NCI-H69 (cell line): ENCODE results near the gene KIF20B.
A peak's percentile ranks its signal among the peaks of the same experiment; 100 is the strongest.
"Not testable (repeated sequence)": the region's sequence is repeated elsewhere in the genome, so short reads cannot be mapped to it uniquely, and the experiment has no call there.

Source experiments
- DNase-seq: peaks from one replicate; lab custom pipeline; 2025; lab: John Stamatoyannopoulos, UW

The KIF20B gene

DNA sequence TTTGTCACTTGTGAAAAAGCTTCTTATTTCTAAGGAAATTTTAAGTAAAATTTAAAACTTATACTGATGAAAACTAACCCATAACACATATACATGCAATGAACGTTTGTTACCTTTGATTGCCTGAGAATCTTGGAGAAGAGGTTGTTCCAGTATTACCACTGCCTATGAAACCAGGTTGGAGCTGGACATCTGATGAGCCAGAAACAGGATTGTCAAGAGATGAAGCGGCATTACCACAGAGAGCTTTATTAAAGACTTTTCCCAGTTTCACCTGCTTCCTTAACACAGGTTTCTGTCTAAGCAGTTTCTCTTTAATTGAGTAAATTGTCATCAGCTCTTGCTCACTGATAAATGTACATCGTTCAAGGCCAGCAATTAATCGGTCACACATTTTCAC, 9.0 kb upstream of the KIF20B start:
- DNase-seq = no peak

DNA sequence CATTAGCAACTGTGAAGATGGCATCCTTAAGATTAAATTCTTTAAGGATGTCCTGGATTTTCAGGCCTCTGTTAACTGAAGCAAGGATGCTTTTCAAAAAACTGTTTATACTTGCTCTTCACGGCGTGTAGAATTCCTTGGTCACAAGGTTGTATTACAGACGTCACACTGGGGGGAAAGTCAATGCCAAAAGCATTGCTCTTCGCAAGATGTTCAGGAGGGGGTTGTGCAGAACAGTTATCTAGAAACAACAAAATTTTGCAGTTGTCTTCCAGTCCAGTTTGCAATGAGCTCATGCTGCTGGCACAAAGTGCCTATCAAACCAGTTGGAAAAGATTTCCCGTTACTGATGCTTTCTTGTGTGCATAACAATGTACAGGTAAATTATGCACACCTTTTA, 8.2 kb upstream of the KIF20B start:
- no peak for DNase-seq

DNA sequence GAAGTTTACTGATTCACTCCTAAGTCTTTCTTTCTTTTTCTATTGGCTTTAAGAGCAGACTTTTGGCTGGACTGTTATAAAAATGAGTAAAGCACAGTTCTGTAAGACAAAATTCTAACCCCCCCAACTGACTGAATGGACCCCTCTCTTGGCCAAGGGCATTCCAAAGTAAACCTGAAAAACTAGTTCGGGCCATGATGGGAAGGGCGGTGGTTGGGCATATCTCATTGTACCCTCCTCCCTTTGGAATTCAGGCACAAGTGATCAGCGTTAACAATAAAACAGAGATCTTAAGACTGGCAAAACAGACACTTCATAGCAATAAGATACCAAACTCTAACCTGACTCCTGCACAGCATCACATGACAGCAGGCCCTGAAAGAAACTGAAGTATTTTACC, 6.1 kb upstream of the KIF20B start:
- DNase-seq = no peak

DNA sequence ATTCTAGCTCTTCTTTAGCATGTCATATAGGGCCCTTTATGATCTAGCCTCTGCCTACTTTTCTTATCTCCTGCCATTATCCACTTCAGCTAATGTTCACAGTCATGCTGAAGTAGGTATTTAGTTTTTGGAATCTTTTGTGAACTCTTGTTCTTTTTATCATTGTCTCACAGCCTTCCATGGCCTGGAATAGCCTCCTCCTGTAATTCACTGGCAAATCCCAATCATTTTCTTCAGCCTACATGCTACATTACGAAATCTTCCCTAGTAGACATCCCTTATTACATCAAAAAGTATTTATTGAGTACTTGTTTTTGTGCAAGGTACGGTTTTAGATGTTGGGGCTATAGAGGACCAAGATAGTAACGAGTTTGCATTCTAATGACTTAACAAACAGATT, 3.4 kb upstream of the KIF20B start:
- DNase-seq = no peak

DNA sequence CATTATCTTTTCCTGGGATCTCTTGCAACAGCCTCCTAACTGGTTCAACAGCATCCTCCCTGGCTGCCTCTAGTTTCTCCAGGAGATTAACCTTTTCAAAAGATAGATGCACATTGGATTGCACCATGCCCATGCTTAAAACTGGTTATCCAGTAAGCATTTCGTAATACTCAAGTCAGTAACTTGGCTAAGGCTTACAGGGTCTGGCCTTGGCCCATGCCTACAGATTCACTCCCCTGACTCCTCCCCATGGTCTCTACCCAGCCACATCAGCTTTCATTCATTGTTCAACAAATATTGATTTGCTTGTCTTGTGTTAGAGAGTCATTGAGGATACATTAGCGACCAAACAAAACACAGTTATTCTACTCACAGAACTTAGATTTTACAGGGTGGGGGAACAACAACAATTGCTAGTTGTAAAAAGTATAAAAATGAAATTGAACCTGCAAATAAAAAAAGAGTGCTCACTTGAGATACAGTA, 1.8 kb upstream of the KIF20B start:
- no peak for DNase-seq

DNA sequence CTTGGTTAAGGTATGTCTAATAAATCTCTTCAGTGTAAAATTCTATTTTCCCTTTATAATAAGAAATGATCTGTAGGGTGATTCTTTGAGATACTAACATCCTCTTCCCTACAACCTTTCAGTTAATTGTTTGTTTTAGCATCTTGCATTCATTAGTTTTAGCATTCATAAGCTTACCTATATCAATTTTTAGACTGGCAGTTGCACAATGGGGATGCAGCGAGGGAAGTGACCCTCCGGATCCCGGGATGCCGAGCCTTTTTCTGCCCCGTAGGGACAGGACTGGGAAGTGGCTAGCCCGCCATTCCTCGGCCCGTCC, 508 bp upstream of the KIF20B start:
- no peak for DNase-seq

DNA sequence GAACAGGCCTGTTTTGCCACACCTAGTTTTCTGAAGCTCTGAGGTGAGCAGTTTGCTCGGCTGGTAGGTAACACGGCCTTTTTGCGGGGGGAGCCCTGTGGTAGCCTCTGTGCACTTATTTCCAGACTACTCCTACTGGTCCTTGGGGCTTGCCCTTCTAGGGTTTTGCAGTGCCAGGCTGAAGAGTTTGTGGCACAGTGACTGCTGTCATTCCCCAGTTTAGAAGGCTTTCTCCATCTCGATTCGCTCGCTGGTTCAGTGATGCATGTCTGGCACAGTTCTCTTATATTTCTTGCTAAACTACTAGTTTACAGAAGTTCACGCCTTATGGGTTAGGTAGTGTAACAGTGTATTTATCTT, 711 bp downstream of the KIF20B start:
- DNase-seq = peak; percentile 26

DNA sequence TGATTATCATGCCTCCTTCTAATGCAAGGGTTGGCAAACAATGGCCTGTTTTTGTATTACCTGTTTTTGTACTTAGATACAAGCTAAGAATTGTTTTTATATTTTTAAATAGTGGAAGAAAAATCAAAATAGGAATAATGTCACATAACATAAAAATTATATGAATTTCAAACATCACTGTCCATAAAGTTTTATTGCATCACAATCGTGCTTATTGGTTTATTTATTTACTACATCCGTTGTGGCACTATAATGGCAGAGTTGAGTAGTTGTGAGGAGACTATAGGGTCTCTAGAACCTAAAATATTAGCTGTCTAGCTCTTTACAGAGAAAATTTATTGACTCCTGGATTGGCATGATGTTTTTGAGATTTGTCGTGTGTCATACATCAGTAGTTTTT, 4.1 kb downstream of the KIF20B start:
- DNase-seq = no peak

DNA sequence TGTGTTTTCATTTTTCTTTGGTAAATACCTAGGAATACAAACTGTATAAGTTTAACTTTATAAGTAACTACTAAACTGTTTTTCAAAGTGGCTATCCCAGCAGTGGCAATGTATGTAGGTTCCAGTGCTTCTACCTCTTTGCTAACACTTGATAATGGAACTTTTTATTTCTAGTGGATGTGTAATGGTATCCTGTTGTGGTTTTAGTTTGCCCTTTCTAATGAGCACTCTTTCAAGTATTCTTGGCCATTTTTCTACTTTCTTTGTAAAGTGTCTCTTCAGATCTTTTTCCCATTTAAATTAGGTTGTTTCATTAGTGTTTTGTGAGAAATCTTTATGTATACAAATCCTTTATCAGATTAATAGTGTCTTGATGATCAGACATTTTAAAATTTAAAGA, 4.6 kb downstream of the KIF20B start:
- no peak for DNase-seq

DNA sequence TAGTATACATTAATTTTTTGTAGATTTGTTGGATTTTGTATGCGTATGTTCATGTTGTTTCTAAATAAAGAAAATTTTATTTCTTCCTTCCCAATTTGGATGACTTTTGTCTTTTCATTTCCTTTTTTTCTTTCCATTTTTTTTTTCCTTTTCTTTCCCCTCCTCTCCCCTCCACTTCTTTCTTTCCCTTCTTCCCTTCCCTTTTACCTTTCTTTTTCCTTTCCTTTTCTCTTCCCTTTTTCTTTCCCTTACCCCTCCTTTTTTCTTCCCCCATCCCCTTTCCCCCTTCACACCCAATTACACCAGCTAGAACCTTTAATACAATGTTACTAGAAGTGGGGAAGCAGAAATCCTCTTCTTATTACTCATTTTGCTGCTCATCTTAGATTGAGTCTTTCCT, 6.0 kb downstream of the KIF20B start:
- DNase-seq = no peak

DNA sequence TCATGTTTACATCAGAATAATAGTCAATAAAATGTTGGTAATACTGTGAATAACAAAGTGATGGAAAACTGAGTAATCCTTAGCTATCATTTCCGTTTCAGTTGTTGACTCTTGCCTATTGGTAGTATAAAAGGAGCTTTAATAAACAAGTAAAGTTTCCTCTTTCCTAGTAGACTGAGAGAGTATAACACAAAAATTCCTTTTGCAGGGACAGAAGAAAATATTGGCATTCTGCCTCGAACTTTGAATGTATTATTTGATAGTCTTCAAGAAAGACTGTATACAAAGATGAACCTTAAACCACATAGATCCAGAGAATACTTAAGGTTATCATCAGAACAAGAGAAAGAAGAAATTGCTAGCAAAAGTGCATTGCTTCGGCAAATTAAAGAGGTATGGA, 9.4 kb downstream of the KIF20B start:
- DNase-seq = no peak

DNA sequence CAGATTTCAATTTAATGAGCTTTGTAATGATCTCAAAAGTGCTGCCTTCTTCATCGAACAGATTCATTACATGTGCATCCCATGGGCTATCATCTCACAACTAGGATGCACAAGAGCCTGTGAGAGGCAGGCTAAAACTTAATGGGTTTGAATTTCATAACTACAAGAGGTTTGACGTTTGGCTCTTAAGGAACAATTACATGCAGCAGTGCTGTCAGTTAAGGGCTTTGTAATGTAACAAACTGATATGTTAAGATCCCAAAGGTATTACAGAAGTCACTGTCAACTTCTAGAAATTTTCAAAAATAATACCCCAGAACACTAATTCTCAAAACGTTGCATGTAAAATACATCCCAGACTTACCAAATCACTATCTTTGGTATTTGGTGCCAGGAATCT, 33.2 kb downstream of the KIF20B start:
- no peak for DNase-seq

DNA sequence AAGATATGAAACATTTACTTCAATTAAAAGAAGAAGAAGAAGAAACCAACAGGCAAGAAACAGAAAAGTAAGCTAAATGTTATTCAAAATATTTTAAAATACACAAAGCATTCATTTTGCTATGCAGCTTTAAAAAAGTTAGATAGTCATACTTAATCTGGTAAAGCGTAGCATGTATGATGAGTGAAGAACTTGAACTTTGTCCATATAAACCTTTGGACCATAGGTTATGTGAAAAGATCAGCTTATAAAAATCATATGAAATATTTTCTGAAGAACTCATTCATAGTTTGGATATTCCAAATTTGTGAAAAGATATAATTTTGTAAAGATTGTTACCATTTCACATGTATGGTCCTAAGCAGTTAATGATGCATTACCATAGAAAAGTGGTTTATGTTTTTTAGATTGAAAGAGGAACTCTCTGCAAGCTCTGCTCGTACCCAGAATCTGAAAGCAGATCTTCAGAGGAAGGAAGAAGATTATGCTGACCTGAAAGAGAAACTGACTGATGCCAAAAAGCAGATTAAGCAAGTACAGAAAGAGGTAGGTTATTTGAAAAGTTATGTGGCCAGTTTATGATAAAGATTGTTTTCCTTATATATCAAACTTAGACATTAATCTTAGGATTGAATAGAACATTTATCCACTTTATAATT, 37.3 kb downstream of the KIF20B start:
- DNase-seq = no peak

DNA sequence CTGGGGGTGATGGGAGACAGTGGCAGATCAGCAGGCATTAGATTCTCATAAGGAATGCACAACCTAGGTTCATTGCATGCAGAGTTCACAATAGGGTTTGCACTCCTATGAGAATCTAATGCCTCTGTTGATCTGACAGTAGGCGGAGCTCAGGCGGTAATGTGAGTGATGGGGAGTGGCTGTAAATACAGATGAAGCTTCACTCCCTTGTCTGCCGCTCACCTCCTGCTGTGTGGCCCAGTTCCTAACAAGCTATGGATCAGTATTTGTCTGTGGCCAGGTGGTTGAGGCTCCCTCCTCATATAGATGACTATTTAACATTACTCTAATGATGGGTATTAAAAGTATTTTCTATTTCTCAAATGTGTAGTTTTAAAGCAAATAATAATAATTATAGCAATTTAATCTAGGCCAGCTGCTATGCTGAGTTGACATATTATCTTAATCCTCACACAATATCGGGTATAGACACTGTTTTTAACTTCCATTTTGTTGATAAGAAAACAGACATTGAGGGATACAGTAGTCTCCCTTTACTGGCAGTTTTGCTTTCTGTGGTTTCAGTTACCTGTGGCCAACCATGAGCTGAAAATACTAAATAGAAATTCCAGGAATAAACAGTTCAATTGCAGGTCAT, 39.9 kb downstream of the KIF20B start:
- peak; percentile 11 for DNase-seq

DNA sequence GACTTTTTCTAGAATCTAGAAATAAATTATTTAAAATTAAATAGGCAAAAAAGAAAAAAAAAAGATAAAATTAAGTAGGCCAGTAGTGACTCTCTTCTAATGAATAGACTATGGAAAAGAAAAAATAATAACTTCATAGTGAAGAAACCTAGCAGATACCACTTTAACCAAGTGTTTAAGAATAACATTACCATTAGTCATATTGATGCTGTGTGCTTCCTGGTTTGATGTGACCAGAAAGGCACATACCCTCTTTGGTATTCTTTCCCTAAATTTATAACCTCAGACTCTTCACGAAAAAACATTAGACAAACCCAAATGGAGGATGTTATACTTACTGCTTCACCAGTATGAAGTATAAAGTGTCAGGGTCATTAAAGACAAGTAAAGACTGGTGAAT, 42.6 kb downstream of the KIF20B start:
- DNase-seq = no peak

DNA sequence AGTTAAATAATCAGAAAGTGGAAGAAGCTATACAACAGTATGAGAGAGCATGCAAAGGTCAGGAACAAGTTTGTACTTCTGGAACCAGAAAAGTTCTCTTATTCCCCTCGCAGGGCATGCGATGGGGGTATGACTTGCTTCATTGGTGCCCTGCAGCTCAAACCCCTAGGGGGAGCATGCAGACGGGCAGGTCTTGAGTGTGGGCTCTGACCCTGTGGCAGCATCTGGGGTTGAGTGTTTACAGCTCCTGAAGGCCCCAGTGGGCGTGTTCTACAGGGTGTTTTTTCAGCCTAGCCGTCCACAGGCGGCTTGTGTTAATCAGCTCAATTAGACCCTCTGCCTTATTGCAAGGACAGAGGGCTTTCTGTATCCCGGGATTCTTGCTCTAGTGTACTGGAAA, 44.5 kb downstream of the KIF20B start:
- DNase-seq = no peak

DNA sequence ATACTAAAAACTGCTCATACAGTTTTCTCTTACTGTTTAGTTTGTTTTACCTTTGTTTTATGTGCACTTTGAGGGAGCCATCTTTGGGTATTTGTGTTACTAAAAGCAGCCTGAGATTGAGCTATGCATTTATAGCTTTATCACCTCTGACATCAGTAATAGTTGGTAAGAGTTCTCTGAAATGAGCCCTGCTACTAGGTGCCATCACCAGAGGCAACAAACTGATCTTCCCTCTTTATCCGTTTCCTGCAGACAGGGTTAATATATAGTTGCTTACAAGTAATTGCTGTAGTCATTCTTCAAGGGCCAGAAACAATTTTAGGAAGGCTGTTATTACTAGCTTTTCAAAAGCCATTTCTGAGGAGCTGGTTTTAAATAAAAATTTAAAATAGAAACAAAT, 49.1 kb downstream of the KIF20B start:
- peak; percentile 5 for DNase-seq

DNA sequence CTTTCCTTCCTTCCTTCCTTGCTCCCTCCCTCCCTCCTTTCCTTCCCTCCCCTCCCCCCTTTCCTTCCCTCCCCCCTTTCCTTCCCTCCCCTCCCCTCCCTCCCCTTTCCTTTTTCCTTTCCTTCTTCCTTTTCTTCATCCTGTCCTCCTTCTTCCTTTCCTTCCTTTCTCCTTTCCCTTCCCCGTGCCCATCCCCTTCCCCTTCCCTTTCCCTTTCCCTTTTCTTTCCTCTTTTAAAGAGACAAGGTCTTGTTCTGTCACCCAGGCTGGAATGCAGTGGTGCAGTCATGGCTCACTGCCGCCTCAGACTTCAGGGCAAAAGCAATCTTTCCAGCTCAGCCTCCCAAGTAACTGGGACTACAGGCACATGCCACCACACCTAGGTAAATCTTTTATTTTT, 54.0 kb downstream of the KIF20B start:
- no peak for DNase-seq

DNA sequence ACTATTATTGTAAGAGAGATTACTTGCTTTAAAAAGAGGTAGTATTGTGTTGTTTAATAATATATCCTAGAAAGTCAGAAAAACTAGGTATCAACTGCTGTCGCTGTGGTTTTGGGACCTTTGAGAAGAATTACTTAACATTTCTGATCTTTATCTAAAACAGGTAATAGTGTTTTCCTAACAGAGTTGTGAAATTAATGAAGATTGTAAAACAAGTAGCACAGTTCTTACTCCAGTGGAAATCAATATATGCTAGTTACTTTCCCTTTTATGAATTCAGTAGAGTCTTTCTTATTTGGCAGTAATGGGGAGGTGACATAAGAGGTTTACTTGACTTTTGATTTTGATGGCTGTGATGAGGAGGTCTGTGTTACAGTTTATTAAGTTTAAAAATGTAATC, 58.1 kb downstream of the KIF20B start:
- DNase-seq = no peak

DNA sequence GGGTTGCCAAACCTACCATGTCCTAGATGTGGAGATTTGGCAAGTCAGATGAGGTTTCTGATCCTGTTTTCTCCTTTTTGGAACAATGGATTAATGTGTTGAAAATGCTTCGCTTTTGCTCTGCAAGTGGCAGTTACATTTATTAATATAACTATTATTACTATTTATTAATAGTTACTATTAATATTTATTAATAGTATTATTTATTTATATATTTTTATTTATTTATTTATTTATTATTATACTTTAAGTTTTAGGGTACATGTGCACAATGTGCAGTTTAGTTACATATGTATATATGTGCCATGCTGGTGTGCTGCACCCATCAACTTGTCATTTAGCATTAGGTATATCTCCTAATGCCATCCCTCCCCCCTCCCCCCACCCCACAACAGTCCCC, 62.3 kb downstream of the KIF20B start:
- not testable (repeated sequence) for DNase-seq

DNA sequence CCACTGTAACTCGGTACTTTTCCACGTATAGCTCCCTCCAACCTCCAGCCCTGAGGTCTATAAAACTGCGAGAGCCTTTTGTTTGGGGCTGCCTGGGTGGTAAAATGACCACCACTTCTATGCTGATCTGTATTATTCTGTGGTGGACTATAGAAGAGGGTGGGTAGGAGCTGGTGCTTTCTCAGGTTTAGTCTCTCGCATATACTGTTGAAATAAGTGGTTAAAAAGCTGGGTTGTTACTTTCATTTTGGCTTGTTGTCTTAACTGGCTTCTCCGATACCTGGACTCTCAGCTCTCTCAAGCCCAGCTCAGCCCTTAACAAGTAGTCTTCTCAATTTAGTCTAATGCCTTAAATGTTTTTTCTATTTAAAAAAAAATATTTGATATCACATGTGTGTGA, 70.3 kb downstream of the KIF20B start:
- no peak for DNase-seq

DNA sequence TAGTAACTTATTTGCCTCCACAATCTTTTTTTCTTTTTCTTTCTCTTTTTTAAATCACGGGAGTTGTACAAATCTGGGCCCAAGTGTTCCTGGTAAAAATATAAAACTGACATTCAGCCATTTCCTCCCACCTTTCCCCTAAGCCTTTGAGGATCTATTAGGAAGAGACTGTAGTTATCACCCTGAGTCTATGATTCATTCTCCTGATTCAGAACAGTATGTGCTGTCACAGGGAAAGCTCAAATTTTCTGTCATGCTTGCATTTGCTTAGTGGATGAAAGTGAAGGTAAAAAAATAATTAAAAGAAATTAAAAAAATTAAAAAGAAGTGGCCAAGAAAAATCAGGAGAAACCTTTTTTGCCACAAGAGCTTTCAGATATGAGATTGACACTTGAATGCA, 71.7 kb downstream of the KIF20B start:
- no peak for DNase-seq

DNA sequence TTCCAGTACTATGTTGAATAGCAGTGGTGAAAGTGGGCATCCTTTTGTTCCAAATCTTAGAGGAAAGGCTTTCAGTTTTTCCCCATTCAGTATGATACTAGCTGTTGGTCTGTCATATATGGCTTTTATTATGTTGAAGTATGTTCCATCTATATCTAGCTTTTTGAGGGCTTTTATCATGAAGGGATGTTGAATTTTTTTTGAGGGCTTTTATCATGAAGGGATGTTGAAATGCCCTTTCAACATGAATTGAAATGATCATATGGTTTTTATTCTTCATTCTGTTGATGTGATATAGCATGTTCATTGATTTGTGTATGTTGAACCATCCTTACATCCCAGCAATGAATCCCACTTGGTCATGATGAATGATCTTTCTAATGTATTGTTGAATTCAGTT, 75.3 kb downstream of the KIF20B start:
- DNase-seq = no peak

DNA sequence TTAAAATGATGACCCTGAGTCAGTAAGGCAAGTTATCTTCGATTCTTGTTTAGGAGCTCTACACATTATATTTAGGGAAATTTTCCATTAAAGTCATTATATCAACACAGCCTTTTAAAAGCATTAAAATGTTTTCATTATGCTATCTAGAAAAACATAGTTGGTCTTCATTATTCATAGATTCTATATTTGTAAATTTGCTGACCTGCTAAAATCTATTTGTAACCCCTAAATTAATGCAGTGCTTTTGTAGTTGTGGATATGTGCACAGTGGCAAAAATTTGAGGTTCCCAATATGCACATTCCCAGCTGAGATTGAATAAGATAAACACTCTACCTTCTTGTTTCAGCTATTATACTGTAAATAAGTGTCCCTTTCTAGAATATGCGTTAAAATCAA, 81.1 kb downstream of the KIF20B start:
- no peak for DNase-seq
